ENCODE data around the gene PRICKLE2.

PRICKLE2 gene

GRCh38 chr3:64125561-64125960 is 99.7 kb downstream of the PRICKLE2 start:
- no peak for DNase-seq

GRCh38 chr3:64123931-64124330 is 101.3 kb downstream of the PRICKLE2 start:
- no peak for DNase-seq

DNA sequence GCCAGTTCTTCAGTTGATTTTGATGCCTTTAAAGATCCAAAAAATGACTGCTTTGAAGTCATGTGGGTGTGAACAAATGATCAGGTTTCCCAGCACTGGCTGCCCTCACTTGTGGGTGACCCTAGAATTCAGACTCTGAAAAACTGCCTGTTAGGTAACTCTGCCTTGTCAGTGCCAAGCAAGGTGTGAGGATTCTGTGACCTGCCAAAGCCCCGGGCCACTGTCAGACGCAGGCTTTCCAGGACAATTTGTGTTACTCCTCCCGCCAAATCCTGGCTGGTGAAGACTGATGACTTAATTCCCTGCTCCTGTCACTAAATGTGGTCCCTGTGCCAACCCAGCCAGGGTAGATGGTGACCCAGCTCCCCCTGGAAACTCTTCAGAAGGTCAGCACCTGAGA is 102.8 kb downstream of the PRICKLE2 start:
- no peak for DNase-seq

DNA sequence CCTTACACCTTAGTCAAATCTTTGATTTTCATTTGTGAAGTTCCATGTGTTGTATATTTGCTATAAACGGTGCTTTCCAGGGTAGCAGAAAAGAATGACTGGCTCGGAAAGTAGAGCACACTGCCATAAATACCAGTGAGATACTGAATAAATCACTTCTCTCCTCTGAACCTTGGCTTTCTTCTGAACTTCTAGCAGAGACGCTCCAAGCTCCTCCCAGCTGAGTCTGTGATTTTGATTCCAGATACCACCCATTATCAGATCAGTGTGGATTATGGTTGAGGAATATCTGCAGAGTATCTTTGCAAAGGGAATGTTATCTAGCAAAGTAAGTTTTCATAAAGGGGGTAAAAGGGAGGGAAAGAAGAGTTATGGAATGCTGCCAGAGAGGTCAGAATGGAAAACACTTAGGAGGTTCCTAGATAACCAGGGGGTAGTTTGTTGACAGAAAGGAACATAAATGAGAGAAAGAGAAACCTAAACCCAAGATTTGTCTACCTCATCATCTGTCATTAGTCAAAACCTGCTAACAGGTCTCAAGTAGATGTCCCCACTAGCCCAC is 103.4 kb downstream of the PRICKLE2 start:
- DNase-seq, result no peak

DNA sequence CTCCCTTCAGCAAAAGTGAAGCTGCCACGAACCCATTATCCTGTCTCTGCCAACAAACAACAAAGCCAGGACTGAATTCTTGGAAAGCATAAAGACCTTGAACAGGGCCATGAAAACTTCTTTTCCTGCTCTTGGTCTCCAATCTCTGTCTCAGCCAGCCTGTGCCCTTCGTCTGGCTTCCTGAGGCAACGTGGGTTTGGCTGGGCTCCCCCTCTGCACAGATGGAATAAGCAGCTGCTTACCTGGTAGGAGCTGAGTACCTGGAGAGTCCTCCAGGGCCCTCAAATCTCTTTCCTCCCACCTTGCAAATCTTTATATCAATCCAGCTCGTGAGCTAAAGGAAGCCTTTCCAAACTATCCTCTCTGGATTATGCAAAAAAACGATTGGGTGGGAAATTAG is 104.4 kb downstream of the PRICKLE2 start:
- DNase-seq, result no peak

- DNase-seq, result no peak
These were observed 107.8 kb downstream of the PRICKLE2 start for GRCh38 chr3:64117483-64117882.

GRCh38 chr3:64114651-64115050 is 110.6 kb downstream of the PRICKLE2 start:
- no peak for DNase-seq

GRCh38 chr3:64111872-64112271 is 113.4 kb downstream of the PRICKLE2 start:
- no peak for DNase-seq

- no peak for DNase-seq
These were observed 114.2 kb downstream of the PRICKLE2 start for GRCh38 chr3:64111083-64111482.

DNA sequence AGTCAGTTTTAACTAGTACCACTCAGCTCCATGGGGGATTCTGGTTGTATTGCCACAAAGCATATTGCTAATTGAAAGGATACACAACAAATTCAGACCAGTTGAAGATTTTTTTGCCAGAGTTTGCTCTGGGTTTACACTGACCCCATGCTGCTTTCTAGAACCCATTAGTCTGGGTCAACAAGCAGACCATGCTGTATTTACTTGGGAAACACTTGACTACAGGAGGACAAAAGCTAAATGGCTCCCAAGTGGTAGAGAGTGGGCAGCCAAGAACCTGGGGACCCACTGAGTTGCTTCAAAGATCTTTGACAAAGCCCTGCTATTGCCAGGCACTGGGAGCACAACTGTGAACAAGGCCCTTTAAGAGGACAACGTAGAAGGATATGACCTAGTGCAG is 115.2 kb downstream of the PRICKLE2 start:
- no peak for DNase-seq

DNA sequence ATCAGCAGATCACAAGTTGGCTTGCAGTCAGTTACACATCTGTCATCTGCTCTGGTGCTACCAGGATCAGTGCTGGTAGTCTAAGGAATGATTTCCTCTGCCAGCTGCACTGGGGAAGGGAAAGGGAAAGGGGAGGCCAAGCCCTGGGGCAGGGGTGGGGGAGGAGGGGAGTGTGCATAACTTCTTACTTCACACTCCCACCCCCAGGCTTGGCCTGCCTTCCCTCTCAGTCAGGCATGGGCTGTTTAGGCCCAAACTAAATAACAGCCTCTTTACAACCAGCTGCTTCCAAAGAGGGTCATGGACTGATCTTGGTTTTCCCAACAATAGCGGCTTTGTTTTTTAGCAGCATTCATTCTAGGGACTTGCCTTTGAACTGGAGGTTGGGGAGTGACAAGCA is 115.8 kb downstream of the PRICKLE2 start:
- DNase-seq, result no peak

GRCh38 chr3:64108784-64109317 is 116.4 kb downstream of the PRICKLE2 start:
- no peak for DNase-seq

DNA sequence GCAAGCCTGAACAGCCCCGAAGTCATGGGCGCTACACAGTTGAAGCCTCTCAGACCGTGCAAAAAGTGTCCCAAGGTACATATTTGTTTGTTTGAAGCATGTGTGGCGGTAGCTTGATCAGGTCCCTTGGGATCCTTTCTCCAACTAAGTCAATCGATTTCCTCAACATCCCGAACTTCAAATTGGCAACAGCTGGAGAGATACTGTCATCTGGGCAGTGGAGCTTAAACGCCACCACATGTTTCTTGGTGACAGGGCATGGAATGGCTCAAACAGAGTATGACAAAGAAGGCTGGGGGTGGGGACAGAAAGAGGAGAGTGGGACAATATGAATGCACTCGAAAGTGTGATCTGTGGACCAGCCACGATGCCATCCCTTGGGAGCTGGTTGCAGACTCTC is 117.0 kb downstream of the PRICKLE2 start:
- no peak for DNase-seq

DNA sequence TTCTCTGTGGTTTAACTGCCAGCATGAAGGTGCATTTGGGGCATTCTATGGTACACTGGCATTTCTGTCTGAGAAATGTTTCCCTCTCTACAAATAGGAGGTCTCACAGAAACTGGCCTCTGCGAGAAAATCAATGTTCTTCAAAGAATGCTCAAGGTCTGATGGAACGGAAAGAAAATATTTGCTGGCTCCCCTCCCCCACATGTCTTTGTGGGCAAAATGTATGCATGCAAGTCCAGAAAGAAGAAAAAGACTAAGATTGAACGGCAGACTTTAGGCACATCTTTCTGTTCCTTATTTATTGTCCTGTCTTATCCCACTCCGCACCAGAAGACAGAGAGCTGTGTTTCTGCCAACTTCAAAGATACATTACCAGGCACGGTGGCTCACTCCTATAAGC is 118.1 kb downstream of the PRICKLE2 start:
- DNase-seq, result no peak

DNA sequence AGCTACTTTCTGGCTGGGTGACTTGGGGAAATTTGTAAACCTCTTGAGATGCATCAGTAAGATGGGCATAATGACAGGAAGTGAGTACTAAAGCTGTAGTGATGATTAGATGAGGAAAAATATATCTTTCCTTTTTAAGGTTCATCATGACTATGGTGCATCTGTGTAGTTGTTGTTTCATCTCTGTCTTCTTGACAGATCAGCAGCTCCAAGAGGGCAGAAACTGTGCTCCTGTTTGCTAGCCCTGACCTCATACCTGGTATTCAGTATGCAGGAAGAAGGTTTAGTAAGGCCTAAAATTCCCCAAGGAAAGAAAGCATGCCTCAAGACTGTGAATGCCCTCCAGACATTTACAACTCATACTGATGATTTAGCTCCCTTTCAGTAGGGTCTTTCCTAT is 119.5 kb downstream of the PRICKLE2 start:
- DNase-seq, result no peak

- no peak for DNase-seq
These were observed 120.6 kb downstream of the PRICKLE2 start for GRCh38 chr3:64104691-64105111.

- DNase-seq, result no peak
These were observed 121.3 kb downstream of the PRICKLE2 start for GRCh38 chr3:64104006-64104405.

DNA sequence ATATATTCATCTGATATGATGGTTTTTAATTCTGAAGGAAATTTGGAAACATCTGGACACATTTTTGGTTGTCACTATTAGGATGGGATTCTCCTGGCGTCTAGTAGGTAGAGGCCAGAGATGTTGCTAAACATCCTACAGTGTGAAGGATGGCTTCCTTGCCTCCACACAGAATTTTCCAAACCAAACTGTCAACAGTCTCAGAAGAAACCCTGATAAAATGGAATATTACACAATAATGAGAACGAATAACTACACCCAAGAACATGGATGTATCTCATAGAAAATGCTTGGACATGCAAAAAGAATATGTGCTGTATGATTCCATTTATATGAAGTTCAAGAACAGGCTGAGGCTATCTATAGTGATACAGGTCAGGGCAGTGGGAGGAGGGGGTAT is 122.1 kb downstream of the PRICKLE2 start:
- DNase-seq, result no peak

DNA sequence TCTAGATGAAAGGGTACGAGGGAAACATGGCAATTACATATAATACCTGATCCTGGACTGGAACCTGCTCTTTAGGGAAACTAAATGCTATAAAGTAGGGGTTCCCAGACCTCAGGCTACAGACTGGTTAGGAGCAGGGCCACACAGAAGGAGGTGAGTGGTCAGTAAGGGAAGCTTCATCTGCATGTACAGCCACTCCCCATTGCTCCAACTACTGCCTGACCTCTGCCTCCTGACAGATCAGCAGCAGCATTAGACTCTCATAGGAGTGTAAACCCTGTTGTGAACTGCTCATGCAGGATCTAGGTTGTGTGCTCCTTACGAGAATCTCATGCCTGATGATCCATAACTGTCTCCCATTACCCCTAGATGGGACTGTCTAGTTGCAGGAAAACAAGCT is 123.1 kb downstream of the PRICKLE2 start:
- DNase-seq, result no peak

DNA sequence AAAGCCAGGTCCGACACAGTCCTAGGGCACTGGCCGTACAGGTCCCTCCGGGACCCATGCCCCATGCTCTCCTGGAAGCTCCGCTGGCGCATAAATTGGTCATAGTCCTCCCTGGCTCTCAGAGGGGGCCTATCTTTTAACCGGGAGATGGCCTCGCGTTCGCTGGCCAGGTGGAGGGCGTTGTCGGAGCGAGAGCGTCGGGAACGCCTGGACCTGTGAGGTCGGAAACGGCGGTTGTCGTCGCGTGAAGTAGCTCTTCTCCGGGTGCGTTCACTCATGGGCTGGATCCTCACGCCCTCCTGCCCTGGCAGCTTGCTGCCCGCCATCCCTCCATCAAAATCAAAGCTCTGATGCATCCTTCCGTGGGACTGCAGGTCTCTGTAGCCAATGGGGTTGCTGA is 126.0 kb downstream of the PRICKLE2 start:
- no peak for DNase-seq

DNA sequence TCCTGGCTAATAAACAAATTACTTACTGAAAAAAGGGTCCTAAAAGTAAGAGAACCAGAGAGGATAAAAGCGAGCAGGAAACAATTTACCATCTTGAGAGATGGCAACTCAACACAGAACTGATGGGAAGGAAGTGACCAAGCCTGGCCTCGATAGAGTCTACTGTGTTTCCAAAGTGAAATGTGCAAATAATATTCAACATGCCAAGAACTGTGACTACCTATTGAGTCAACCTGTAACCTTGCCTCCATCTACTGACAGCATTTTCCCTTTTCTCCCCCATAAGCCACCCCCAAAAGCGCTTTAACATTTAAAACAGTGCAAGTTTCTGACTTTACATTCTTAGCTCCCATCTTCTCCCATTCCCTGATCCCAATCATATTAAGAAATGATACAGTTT is 126.6 kb downstream of the PRICKLE2 start:
- DNase-seq, result no peak

- DNase-seq, result no peak
These were observed 127.3 kb downstream of the PRICKLE2 start for GRCh38 chr3:64097920-64098319.

- DNase-seq, result no peak
These were observed 129.5 kb downstream of the PRICKLE2 start for GRCh38 chr3:64095802-64096201.

GRCh38 chr3:64094713-64095079 is 130.6 kb downstream of the PRICKLE2 start:
- no peak for DNase-seq
